OCI-M1 (cell line): ENCODE results near the gene KRTAP4-16.
"Not testable (repeated sequence)": the region's sequence is repeated elsewhere in the genome, so short reads cannot be mapped to it uniquely, and the experiment has no call there.

Source experiments
- DNase-seq: peaks from one replicate; lab custom pipeline; 2025; lab: John Stamatoyannopoulos, UW

KRTAP4-16 gene

DNA sequence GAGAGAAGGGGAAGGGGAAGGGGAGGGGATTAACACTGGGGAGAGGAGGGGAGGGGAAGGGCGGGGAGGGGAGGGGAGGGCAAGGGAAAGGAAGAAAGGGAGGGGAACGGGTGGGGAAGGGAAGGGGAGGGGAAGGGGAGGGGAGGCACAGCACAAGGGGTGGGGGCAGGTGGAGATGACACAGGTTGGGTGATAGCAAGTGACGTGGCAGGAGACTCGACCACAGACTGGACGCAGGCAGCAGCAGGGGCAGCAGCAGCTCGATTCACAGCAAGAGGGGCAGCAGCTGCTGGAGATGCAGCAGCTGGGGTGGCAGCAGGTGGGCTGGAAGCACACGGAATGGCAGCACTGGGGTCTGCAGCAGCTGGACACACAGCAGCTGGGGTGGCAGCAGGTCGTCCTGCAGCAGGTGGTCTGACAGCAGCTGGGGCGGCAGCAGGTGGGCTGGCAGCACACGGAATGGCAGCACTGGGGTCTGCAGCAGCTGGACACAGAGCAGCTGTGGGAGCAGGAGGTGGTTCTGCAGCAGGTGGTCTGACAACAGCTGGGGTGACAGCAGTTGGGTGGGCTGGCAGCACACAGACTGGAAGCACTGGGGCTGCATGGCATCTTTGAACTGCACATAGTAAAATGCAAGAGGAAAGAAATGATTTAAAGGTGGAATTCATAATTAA, at the start of gene KRTAP4-16:
TSS of gene KRTAP4-16 (minus strand) at position 624 of the 674 bp plus-strand sequence. CDS start at position 624, 0 bp downstream.
- no peak for DNase-seq

GRCh38 chr17:41151525-41151924, 49.5 kb upstream of the KRTAP4-16 start:
- DNase-seq: no peak

DNA sequence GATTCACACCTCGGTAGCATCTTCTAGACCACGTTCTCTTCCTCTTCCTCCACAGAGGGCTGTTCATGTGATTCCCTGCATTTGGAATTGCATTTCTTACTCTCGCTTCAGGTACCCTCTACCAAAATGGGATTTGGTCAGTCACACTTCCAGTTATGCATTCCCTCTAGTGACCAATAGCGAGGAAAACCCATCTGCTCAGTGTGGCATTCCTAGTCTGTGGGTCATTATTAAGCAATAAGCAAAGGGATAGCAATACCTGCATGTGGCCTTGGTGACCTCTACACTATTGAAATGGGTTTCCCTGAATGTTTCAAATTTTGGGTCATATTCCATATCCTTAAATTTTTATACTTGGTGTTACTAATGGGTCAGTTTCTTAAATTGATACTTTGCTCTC, 48.0 kb upstream of the KRTAP4-16 start:
- no peak for DNase-seq

GRCh38 chr17:41149652-41149985, 47.6 kb upstream of the KRTAP4-16 start, which contains the start of gene KRTAP4-5:
TSS of gene KRTAP4-5 (minus strand) at chr17:41149825. CDS start at chr17:41149767, 58 bp downstream.
- no peak for DNase-seq

GRCh38 chr17:41148971-41149651, 47.1 kb upstream of the KRTAP4-16 start:
- DNase-seq: not testable (repeated sequence)

DNA sequence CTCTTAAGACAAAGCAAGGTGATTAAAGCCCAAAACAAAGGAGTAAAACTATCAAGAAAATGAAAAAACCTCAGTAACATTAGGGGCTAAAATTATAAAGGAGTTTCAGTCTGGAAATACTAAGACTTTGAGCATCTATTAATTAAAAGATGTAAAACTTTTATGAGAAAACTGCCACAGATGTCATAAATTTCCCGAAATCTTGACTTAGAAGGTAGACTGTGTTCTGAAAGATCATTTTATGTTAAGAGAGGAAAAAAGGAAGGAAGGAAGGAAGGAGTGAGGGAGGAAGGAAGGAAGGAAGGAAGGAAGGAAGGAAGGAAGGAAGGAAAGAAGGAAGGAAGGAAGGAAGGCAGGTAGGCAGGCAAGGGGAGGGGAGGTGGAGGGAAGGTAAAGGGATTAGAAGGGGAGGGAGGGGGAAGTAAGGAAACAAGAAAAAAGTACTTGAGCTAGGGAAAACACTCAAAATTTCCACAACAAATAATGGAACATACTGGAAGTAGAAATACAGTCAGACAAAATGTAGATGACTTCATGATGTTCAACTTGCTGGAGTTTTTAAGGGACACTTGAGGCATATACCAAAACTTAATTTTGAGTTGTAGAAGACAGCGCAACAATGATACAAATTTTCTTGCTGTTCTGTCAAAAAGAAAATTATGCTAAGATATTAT, 45.7 kb upstream of the KRTAP4-16 start:
- DNase-seq: no peak

- no peak for DNase-seq
These were observed 43.3 kb upstream of the KRTAP4-16 start for GRCh38 chr17:41145261-41145660.

DNA sequence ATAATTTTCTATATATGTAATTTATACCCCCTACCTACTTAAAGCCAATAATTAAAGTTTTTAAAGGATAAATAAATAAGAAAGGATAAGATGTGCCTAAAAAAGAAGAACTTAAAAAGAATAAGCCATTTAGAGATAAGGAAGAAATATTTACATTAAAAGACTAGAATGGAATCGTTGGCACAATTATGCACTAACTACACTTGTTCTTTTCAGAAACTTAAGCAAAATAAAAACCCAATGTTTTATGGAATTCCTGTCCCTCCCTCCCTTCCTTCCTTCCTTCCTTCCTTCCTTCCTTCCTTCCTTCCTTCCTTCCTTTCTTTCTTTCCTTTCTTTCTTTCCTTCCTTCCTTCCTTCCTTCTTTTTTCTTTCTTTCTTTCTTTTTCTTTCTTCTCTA, 42.8 kb upstream of the KRTAP4-16 start:
- no peak for DNase-seq

- no peak for DNase-seq
These were observed 39.4 kb upstream of the KRTAP4-16 start for GRCh38 chr17:41141361-41141760.

DNA sequence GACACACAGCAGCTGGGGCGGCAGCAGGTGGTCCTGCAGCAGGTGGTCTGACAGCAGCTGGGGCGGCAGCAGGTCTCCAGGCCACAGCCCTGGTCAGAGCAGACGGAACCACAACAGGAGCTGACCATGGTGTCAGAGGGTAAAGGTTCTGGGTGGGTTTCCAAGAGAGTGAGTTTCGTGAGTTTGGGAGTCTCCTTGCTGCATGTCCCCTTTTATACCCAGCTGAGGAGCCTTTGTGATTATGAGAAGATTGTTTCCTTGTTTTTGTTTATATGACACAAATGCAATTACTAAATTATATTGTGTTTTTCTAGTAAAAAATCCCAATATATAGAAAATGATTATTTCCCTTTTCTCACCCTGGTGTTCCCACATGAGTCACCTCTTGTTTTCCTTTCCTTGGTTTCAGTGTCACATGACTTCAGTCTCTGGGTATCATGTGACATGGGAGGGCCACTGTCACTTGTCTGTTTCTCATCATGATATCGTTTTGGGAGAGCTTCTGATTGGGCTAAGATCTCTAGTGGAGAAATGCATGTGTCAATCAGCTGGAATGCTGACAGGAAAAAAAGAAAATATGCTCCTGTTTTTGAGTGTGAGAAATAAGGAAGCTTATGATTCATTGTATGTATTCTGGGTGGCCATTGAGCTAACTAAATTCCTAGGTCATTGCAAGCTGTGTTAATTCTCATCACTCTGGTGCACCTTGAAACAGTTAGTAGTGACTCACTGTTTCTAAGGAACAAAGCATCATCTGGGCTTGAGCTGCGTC, 38.5 kb upstream of the KRTAP4-16 start, which contains the start of gene KRTAP4-6:
TSS of gene KRTAP4-6 (minus strand) at position 185 of the 772 bp plus-strand sequence. CDS start at position 128, 57 bp downstream.
- DNase-seq: no peak

DNA sequence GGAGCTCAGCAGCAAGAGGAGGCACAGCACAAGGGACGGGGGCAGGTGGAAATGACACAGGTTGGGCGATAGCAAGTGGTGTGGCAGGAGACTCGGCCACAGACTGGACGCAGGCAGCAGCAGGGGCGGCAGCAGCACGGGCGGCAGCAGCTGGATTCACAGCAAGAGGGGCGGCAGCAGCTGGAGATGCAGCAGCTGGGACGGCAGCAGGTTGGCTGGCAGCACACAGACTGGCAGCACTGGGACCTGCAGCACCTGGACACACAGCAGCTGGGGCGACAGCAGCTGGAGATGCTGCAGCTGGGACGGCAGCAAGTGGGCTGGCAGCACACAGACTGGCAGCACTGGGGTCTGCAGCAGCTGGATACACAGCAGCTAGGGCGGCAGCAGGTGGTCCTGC, 37.9 kb upstream of the KRTAP4-16 start:
- DNase-seq: not testable (repeated sequence)

- DNase-seq: no peak
These were observed 32.1 kb upstream of the KRTAP4-16 start for GRCh38 chr17:41133880-41134735.

DNA sequence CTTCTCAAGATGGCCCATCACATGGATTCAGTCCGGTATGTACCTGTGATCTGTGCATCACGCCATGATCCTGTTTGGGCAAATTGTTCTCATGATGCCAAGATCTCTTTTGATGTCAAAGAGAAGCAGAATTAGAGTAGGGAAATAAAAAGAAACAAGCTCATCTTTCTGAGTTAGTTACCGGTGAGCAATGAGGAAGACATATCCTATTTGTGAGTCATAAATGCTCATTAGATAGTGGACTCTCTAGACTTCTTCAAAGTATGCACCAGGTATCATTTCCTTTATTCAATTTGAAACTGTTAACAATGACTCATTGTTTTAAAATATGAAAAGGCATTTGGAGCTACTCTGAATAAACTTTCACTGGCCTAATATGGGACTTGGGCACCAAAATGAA, 30.0 kb upstream of the KRTAP4-16 start:
- no peak for DNase-seq

DNA sequence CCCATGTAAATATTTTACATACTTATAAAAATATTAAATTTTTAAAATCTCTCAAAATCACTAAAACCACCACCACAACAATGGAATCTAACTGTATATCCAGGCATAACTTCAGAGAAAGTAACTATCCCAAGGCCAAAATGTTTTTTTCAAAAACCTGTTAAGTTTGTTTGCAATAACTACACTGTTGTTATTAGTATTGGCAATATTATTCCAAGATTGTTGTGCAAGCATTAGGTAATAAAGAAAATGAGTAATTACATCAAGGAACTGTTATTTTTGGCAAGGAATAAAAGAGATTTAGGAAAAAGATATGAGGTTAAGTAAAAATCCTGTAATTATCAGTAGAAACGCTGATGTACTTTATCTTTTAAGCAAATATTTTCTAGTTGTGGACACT, 25.4 kb upstream of the KRTAP4-16 start:
- DNase-seq: no peak

DNA sequence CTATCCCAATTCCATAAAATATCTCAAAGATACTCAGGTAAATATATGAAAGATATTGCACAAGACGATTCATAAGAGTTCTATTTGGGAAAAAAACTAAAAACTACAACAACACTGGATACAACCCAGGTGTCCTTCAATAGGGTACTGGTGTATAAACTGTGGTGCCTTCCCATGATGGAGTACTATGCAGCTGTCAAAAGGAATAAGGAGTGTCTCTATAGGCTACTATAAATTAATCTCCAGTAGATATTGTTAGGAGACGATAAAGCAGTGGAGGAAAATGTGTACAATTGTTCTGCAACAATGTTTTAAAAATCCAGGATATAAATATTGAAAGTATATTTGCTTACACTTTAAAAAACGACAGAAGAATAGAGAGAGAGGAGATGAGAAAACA, 24.4 kb upstream of the KRTAP4-16 start:
- DNase-seq: no peak

DNA sequence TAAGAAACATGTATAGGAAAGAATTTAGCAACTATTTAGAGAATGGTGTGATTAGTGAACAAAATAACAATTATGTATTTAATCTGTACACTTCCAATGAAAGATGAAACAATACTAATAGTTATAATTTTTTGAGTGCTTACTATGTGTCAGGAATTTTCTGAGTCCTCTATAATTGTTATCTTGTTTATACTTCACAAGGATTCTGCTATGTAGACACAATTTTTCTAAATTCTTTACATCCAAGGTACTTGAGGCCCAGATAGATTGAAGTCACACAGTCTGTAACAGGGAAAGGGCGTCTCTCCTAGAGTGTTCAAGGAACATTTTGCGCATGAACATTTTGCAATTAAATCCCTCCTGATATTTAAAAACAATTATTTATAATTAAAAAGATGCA, 23.1 kb upstream of the KRTAP4-16 start:
- DNase-seq: no peak

DNA sequence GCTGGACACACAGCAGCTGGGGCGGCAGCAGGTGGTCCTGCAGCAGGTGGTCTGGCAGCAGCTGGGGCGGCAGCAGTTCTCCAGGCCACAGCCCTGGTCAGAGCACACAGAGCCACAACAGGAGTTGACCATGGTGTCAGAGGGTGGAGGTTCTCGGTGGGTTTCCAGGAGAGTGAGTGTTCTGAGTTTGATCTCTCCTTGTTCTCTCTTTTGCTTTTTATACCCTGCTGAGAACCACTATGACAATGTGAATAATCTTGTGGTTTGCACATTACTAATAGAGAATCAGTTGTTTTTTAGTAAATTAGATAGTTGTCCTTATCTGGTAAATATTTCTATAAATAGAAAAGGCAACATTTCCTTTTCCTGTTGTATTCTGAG, 22.0 kb upstream of the KRTAP4-16 start, which contains the start of gene KRTAP4-12:
TSS of gene KRTAP4-12 (minus strand) at position 192 of the 381 bp plus-strand sequence. CDS start at position 132, 60 bp downstream.
- DNase-seq: not testable (repeated sequence)

GRCh38 chr17:41123292-41123990, 21.4 kb upstream of the KRTAP4-16 start:
- not testable (repeated sequence) for DNase-seq

DNA sequence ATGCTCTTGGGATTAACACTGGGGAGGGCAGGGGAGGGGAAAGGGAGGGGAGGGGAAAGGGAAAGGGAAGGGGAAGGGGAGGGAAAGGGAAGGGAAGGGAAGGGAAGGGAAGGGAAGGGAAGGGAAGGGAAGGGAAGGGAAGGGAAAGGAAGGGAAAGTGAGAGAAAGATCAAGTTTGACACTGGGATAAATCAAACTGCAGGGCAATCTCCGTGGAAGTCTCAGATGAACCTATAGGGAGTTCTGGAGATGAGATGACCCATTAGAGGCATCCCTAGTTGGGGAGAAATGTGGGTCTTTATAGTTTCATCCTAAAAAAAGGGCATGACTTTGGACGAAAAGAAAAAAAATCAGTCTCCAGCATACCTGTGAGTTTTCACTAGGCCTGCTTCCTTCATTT, 19.7 kb upstream of the KRTAP4-16 start:
- no peak for DNase-seq
